ENCODE measurements around the gene CD3D.

Gene CD3D

GRCh38 chr11:118340449-118340848, 2.1 kb downstream of the CD3D start:
- Histone ChIP-seq H3K9me3 (ENCODE audit: insufficient read depth, low read length) (no peaks in the 10 kb centered on the region), H3K4me1 (ENCODE audit: low read length) (peaks cover 2% of the 10 kb centered on the region; the same call in 1 of the 2 replicates), H3K4me2 (ENCODE audit: low read length) (no peak overlapping the region), H4K20me1 (ENCODE audit: insufficient read depth, low read length) (no peaks in the 10 kb centered on the region), H3K36me3 (replicated peaks; ENCODE audit: low read depth, low read length) (no peaks in the 10 kb centered on the region), H3K27ac (ENCODE audit: low read length) (no peak overlapping the region), H3K4me3 (ENCODE audit: low read length) (no peak overlapping the region), H3K27me3 (ENCODE audit: low read depth, low read length) (peaks cover 2% of the 10 kb centered on the region; the same call in 1 of the 2 replicates), H3K9ac (ENCODE audit: low read length) (no peak overlapping the region), H2AFZ (ENCODE audit: low read depth, low read length) (no peak overlapping the region), H3K79me2 (ENCODE audit: low read length) (no peaks in the 10 kb centered on the region)
- TF ChIP-seq EZH2phosphoT487 (IDR thresholded peaks at IDR 0.05; ENCODE audit: low read depth) = no peak
- TF ChIP-seq CTCF (IDR thresholded peaks at IDR 0.05; ENCODE audit: low read depth, low read length) = no peak

- Histone ChIP-seq H3K36me3 (replicated peaks; ENCODE audit: low read depth, low read length) (no peaks in the 10 kb centered on the region), H3K4me2 (ENCODE audit: low read length) (no peak overlapping the region), H3K9me3 (ENCODE audit: insufficient read depth, low read length) (no peaks in the 10 kb centered on the region), H2AFZ (ENCODE audit: low read depth, low read length) (no peak overlapping the region), H3K4me3 (ENCODE audit: low read length) (no peak overlapping the region), H3K27ac (ENCODE audit: low read length) (no peak overlapping the region), H4K20me1 (ENCODE audit: insufficient read depth, low read length) (no peaks in the 10 kb centered on the region), H3K79me2 (ENCODE audit: low read length) (no peaks in the 10 kb centered on the region), H3K4me1 (ENCODE audit: low read length) (peaks cover 2% of the 10 kb centered on the region; the same call in 1 of the 2 replicates), H3K9ac (ENCODE audit: low read length) (no peak overlapping the region), H3K27me3 (ENCODE audit: low read depth, low read length) (no peaks in the 10 kb centered on the region)
- TF ChIP-seq EZH2phosphoT487 (IDR thresholded peaks at IDR 0.05; ENCODE audit: low read depth) = no peak
- TF ChIP-seq CTCF (IDR thresholded peaks at IDR 0.05; ENCODE audit: low read depth, low read length) = no peak
These were observed 3.1 kb downstream of the CD3D start for GRCh38 chr11:118339281-118339961.

GRCh38 chr11:118338637-118339061, 3.9 kb downstream of the CD3D start:
- H3K4me1 ChIP-seq (ENCODE audit: low read length) = peaks cover 2% of the 10 kb centered on the region; the same call in 1 of the 2 replicates
- no peak overlapping the region for H3K4me3 ChIP-seq (ENCODE audit: low read length)
- H3K9ac ChIP-seq (ENCODE audit: low read length) = no peak overlapping the region
- H2AFZ ChIP-seq (ENCODE audit: low read depth, low read length) = no peak overlapping the region
- H4K20me1 ChIP-seq (ENCODE audit: insufficient read depth, low read length) = no peaks in the 10 kb centered on the region
- no peaks in the 10 kb centered on the region for H3K79me2 ChIP-seq (ENCODE audit: low read length)
- no peaks in the 10 kb centered on the region for H3K27me3 ChIP-seq (ENCODE audit: low read depth, low read length)
- H3K27ac ChIP-seq (ENCODE audit: low read length) = no peak overlapping the region
- no peak for TF ChIP-seq EZH2phosphoT487 (IDR thresholded peaks at IDR 0.05; ENCODE audit: low read depth)
- no peak for TF ChIP-seq CTCF (IDR thresholded peaks at IDR 0.05; ENCODE audit: low read depth, low read length)
- no peak overlapping the region for H3K4me2 ChIP-seq (ENCODE audit: low read length)
- H3K36me3 ChIP-seq (replicated peaks; ENCODE audit: low read depth, low read length) = no peaks in the 10 kb centered on the region
- H3K9me3 ChIP-seq (ENCODE audit: insufficient read depth, low read length) = no peaks in the 10 kb centered on the region

GRCh38 chr11:118334745-118335144, 7.8 kb downstream of the CD3D start:
- TF ChIP-seq CTCF (IDR thresholded peaks at IDR 0.05; ENCODE audit: low read depth, low read length) (no peak), EZH2phosphoT487 (IDR thresholded peaks at IDR 0.05; ENCODE audit: low read depth) (no peak)
- no peaks in the 10 kb centered on the region for H3K36me3 ChIP-seq (replicated peaks; ENCODE audit: low read depth, low read length)
- H3K27ac ChIP-seq (ENCODE audit: low read length) = no peak overlapping the region

More at GRCh38 chr11:118334745-118335144, 7.8 kb downstream of the CD3D start:
- Histone ChIP-seq H3K4me1 (ENCODE audit: low read length) (no peaks in the 10 kb centered on the region), H3K79me2 (ENCODE audit: low read length) (no peaks in the 10 kb centered on the region), H4K20me1 (ENCODE audit: insufficient read depth, low read length) (no peaks in the 10 kb centered on the region), H2AFZ (ENCODE audit: low read depth, low read length) (no peak overlapping the region), H3K27me3 (ENCODE audit: low read depth, low read length) (no peaks in the 10 kb centered on the region), H3K9ac (ENCODE audit: low read length) (no peak overlapping the region), H3K4me2 (ENCODE audit: low read length) (no peak overlapping the region), H3K9me3 (ENCODE audit: insufficient read depth, low read length) (no peaks in the 10 kb centered on the region), H3K4me3 (ENCODE audit: low read length) (no peak overlapping the region)
